ENCODE data around the gene LSM14B. TPM values are rescaled to one million over a fixed set of nuclear protein-coding genes. Genes with fewer than 3 reads are reported as not detected.
"Not testable (repeated sequence)": the region's sequence is repeated elsewhere in the genome, so short reads cannot be mapped to it uniquely, and the experiment has no call there.

The LSM14B gene
- total RNA-seq, 2 donors from 2014 or later, result 38.6 to 38.8 TPM

DNA sequence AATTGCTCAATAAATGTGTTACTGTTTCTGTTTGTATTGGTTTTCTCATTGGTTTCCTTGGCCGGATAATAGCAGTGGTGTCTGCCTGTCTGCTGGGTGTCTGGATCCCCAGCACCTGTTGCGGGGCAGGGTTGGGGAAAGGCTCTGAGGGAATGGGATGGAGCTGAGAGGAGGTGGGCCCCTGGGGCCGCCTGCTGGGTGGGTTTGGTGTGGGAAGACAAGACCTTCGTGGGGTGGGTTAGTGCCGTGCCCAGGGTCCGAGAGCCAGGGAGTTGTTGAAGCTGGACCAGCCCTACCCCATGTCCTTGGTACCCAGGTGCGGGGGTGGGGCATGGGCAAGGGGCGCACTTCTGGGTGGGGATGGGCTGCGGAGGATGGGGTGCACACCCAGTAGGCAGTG lies 25.3 kb downstream of the LSM14B start:
- DNase-seq, result no peak
- Histone ChIP-seq H3K36me3 (no peaks in the 10 kb centered on the region), H3K27me3 (no peaks in the 10 kb centered on the region), H3K9ac (ENCODE audit: low read depth in 2 of 2, low read length in 2 of 2) (no peak overlapping the region), H3K27ac (no peak overlapping the region), H3K4me1 (peaks cover 6% of the 10 kb centered on the region), H3K9me3 (no peaks in the 10 kb centered on the region), H3K4me3 (no peak overlapping the region)
- TF ChIP-seq, protein P1, sequence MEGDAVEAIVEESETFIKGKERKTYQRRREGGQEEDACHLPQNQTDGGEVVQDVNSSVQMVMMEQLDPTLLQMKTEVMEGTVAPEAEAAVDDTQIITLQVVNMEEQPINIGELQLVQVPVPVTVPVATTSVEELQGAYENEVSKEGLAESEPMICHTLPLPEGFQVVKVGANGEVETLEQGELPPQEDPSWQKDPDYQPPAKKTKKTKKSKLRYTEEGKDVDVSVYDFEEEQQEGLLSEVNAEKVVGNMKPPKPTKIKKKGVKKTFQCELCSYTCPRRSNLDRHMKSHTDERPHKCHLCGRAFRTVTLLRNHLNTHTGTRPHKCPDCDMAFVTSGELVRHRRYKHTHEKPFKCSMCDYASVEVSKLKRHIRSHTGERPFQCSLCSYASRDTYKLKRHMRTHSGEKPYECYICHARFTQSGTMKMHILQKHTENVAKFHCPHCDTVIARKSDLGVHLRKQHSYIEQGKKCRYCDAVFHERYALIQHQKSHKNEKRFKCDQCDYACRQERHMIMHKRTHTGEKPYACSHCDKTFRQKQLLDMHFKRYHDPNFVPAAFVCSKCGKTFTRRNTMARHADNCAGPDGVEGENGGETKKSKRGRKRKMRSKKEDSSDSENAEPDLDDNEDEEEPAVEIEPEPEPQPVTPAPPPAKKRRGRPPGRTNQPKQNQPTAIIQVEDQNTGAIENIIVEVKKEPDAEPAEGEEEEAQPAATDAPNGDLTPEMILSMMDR (IDR thresholded peaks at IDR 0.05), result no peak
- intact Hi-C loops (cut with DNase I), result no loop called here

DNA sequence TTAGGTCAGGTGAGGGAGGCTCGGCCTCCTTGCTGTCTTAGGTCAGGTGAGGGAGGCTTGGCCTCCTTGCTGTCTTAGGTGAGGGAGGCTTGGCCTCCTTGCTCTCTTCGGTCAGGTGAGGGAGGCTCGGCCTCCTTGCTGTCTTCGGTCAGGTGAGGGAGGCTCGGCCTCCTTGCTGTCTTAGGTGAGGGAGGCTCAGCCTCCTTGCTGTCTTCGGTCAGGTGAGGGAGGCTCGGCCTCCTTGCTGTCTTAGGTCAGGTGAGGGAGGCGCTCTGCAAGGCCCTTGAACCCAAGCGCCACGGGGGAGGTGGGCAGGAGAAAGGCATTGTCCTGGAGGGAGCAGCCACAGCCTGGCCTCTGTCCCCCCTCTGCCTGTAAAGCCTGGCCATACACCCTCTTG lies 26.1 kb downstream of the LSM14B start:
- H3K4me3 ChIP-seq; intact Hi-C loops (cut with DNase I); H3K36me3 ChIP-seq; H3K27me3 ChIP-seq; H3K9ac ChIP-seq (ENCODE audit: low read depth in 2 of 2, low read length in 2 of 2); H3K27ac ChIP-seq; DNase-seq; H3K4me1 ChIP-seq; H3K9me3 ChIP-seq: not testable (repeated sequence)

DNA sequence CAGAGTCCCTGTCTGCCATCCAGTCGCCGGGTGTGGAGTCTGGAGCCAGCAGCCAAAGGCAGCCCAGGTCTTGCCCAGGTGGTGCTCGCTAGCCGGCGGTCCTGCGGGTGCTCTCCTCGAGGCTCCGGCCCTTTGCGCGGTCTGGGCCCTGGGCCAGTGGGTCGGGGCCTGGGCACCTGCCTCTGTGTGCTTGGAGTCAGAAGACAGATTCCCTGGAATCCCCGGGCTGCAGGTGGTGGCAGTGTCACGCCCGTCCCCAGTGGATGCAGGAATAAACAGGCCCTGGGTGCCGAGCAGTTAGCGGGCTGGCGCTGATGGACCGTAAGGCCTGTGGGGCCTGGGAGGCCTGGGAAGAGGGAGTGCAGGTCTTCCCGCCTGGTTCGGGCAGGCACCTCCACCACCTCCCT lies 26.6 kb downstream of the LSM14B start:
- H3K9ac ChIP-seq (ENCODE audit: low read depth in 2 of 2, low read length in 2 of 2), result no peak overlapping the region
- no peaks in the 10 kb centered on the region for H3K9me3 ChIP-seq
- intact Hi-C loops (cut with DNase I), result no loop called here
- H3K4me3 ChIP-seq, result no peak overlapping the region
- no peak for DNase-seq
- H3K27me3 ChIP-seq, result no peaks in the 10 kb centered on the region
- no peak overlapping the region for H3K27ac ChIP-seq
- H3K36me3 ChIP-seq, result no peaks in the 10 kb centered on the region
- TF ChIP-seq, protein P1 (IDR thresholded peaks at IDR 0.05), result no peak
- H3K4me1 ChIP-seq, result peaks cover 6% of the 10 kb centered on the region

DNA sequence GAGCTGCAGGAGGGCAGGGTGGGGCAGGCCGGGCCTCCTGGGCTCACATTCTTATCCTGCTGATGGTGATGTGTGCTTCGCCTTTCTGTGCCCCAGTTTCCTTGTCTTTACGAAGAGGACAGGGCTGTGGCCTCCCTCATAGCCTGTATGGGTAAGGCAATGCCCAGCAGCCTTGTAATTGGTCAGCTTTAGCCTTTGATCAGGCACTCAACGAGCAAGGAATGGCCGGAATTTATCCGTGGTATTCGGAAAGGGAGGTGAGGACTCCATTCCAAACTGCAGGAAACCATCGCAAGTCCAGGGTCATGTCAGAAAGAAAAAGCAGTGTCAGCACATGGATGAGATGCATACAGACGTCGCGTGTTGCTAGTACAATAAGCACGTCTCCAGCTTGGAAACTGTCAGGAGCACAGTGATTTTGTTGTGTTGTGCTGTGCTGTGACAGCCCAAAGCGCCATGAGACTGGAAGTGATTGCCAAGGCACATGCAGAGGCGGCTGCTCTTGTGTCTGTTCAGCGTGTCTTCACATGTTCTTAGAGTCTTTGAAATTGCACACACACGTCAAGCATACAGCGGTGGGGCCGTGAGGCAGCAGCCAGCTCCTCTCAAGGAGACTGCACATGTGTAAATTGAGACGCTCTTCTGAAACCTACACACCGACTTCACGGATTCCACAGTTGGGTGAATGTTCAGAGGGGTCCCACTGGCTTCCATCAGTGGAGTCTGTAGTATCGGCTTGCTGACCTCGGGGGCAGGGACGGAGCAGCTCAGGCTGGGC lies 27.4 kb downstream of the LSM14B start:
- Histone ChIP-seq H3K27ac (no peak overlapping the region), H3K9ac (ENCODE audit: low read depth in 2 of 2, low read length in 2 of 2) (no peak overlapping the region)
- intact Hi-C loops (cut with DNase I), result no loop called here

DNA sequence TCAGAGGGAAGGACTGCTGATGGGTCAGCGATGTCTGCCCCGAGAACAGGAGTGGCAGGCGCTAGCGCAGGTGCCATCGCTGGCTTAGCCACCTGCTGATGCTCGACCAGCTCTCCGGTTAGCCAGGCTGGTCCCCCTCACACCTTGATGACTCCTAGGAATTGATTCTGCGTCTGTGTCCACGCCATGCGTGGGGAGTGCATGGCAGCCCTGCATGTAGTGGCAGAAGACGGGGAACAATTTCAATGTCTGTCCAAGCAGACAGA lies 28.0 kb downstream of the LSM14B start:
- H3K36me3 ChIP-seq, result no peaks in the 10 kb centered on the region
- H3K9ac ChIP-seq (ENCODE audit: low read depth in 2 of 2, low read length in 2 of 2), result no peak overlapping the region
- no peaks in the 10 kb centered on the region for H3K9me3 ChIP-seq
- intact Hi-C loops (cut with DNase I), result no loop called here
- no peak for DNase-seq
- no peaks in the 10 kb centered on the region for H3K4me1 ChIP-seq
- H3K27me3 ChIP-seq, result no peaks in the 10 kb centered on the region
- H3K27ac ChIP-seq, result no peak overlapping the region
- no peak overlapping the region for H3K4me3 ChIP-seq
- TF ChIP-seq, protein P1 (IDR thresholded peaks at IDR 0.05), result no peak

More for the DNA sequence above, 27.4 kb downstream of the LSM14B start:
- H3K36me3 ChIP-seq, result no peaks in the 10 kb centered on the region
- TF ChIP-seq, protein P1 (IDR thresholded peaks at IDR 0.05), result no peak
- H3K4me1 ChIP-seq, result peaks cover 4% of the 10 kb centered on the region
- H3K4me3 ChIP-seq, result no peak overlapping the region
- DNase-seq, result no peak
- no peaks in the 10 kb centered on the region for H3K9me3 ChIP-seq
- H3K27me3 ChIP-seq, result no peaks in the 10 kb centered on the region

DNA sequence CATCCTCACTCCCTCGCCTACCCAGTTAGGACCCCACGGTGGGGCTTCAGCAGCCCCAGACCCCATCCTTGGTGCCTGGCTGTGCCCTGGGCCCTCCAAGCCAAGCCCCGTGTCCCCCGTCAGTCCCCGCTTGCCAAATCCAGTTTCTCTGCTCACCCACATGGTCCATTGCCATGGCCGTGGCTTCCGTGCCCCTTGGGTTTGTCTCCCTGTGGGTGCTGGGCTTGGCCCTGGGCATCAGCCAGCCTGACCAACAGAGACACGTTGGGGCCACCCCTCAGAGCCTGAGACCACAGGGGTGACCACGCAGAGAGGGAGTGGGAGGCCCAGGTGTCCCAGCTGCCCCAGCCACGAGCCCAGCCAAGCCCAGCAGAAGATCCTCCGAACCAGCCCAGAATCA lies 28.9 kb downstream of the LSM14B start:
- TF ChIP-seq, protein P1 (IDR thresholded peaks at IDR 0.05), result no peak
- Histone ChIP-seq H3K9ac (ENCODE audit: low read depth in 2 of 2, low read length in 2 of 2) (no peak overlapping the region), H3K27me3 (no peaks in the 10 kb centered on the region), H3K4me1 (no peaks in the 10 kb centered on the region), H3K36me3 (no peaks in the 10 kb centered on the region), H3K9me3 (no peaks in the 10 kb centered on the region), H3K4me3 (no peak overlapping the region), H3K27ac (no peak overlapping the region)
- intact Hi-C loops (cut with DNase I), result no loop called here
- DNase-seq, result no peak

Measured in colonic mucosa (tissue), 4 donors.